GM18870 (cell line): ENCODE data around the gene SERPINB6.
"Not testable (repeated sequence)": the region's sequence is repeated elsewhere in the genome, so short reads cannot be mapped to it uniquely, and the experiment has no call there.

Source experiments
- ATAC-seq: cut with Tn5 transposase; IDR thresholded peaks from one replicate; pipeline ENCODE4 v1.9.1; 2021; ENCODE audit warnings: moderate library complexity; ENCODE audit not compliant: unreplicated experiment

SERPINB6 gene

GRCh38 chr6:2971420-2972218 is at the start of gene SERPINB6:
SERPINB6 (minus strand) TSS chr6:2971567; CDS start chr6:2959332, 12,235 bp downstream.
- no peak for ATAC-seq

- no peak for ATAC-seq
These were observed 48.5 kb upstream of the SERPINB6 start for GRCh38 chr6:3019749-3020320.

DNA sequence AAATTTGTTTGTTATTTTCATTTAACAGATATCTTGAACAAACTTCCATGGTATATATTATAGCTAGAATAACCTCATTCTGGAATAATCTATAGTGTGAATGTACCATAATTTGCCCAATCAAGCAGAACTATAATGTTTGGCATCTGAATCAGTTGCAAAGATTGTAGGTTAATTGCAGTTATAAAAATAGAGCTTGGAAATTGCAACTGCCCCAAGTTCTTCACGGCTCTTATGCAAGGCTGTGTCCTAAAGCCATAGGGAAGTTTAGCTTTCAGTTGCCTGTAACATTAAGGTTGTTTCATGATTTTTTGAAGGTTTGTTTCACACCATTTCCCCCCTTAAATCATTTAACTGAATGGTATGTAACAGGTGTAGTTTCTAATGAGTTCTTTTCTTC is 47.7 kb upstream of the SERPINB6 start:
- ATAC-seq, result no peak

DNA sequence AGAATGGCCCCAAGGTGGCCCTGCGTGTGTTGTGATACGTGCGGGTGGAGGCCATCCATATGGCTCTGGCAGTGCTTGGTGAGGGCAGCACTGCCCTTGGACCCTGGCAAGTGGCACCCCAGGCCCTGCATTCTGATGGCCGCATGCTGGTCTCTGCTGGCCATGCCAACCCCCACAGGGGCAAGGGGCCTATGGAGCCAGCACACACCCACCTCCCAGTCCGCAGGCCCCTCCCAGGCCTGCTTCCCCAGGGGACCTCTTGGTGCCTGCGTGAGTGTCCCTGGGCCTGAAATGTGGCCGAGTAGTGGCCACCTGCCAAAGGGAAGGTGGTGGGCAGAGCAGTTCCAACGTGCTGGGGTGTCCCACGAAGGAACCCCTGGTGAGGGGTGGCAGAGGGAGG is 45.9 kb upstream of the SERPINB6 start:
- ATAC-seq, result no peak

- ATAC-seq, result no peak
These were observed 45.3 kb upstream of the SERPINB6 start for GRCh38 chr6:3016473-3017280.

DNA sequence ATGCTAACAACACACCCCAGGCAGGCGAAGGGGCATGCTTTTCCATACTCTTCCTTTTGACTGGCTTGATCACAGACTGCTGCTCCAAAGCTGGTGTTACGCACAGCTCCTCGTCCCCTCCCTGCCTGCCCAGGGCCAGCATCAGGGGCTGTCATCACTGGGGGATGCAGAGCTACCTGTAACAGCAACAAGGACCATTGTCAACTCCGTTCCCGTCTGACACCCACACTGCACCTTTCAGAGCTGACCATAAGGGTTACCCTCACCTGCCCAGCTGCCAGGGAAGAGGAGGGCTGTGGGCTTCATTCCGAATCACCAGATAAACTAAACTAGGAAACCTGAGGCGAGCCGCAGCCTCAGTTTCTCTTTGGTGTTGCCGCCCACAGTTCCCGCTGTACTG is 43.8 kb upstream of the SERPINB6 start:
- no peak for ATAC-seq

DNA sequence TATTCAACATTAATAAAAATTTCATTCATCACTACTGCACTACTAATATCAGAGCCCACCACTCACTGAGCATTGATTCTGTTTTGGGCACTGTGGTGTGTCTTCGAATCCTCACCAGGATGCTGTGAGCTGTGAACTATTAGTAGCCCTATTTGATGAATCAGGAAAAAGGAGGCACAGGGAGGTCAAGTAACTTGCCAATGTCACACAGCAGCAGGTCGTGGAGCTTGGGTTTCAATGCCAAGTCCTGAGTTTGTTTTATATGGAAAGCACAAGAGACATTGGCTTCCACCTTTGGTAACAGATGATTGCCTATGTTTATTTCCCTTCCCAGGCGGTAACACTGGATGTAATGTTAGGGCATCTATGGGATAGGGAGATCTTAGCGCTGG is 43.3 kb upstream of the SERPINB6 start:
- ATAC-seq, result no peak

DNA sequence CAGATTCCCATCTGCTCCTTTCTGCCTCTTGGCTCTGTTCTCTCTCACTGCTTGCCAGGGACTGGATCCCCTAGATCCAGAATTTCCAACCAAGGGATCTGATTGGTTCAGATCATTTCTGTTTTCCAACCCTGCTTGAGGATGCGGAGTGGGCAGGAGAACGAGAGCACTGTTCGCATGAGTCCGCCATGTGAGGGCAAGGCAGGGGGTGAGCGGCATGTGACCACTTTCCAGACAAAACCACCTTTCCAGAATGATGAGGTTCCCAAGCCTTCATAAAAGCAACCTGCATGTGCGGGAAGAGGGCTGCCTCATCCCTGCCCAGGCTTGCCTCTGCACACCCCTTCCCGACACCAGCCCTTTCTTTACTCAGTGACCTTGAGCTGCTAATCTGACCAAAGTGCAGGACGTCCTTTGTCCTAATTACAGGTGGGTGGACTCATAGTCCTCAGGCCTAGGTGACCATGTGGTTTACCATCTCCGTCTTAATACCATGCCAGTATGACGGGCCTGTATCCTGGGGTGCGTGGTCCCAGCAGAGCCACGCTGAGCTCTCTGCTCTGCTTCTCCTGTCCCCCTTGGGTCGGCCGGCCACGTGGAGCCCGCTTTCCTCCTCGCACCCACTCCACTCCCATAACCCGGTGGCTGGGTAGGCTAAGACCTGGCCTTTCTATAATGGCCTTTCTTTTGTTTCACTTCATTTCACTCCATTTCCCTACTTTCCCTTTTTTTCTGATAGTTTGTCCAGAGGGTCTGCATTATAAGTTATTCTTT is 42.7 kb upstream of the SERPINB6 start:
- no peak for ATAC-seq

GRCh38 chr6:3013486-3013885 is 42.1 kb upstream of the SERPINB6 start:
- no peak for ATAC-seq

GRCh38 chr6:3011592-3011991 is 40.2 kb upstream of the SERPINB6 start:
- ATAC-seq, result no peak

DNA sequence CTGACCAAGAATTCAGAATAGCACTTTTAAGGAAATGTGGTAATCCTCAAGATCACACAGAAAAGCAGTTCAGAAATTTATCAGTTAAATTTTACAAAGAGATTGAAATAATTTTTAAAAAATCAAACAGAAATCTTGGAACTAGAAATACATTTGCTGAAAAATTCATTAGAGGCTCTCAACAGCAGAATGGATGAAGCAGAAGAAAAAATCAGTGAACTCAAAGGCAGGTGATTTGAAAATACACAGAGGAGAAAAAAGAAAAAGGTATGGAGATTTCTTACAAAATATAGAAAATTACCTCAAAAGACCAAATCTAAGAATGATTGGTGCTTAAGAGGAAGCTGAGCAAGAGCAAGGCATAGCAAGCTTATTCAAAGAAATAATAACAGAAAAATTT is 39.8 kb upstream of the SERPINB6 start:
- ATAC-seq, result no peak

- ATAC-seq, result no peak
These were observed 38.6 kb upstream of the SERPINB6 start for GRCh38 chr6:3009930-3010329.

DNA sequence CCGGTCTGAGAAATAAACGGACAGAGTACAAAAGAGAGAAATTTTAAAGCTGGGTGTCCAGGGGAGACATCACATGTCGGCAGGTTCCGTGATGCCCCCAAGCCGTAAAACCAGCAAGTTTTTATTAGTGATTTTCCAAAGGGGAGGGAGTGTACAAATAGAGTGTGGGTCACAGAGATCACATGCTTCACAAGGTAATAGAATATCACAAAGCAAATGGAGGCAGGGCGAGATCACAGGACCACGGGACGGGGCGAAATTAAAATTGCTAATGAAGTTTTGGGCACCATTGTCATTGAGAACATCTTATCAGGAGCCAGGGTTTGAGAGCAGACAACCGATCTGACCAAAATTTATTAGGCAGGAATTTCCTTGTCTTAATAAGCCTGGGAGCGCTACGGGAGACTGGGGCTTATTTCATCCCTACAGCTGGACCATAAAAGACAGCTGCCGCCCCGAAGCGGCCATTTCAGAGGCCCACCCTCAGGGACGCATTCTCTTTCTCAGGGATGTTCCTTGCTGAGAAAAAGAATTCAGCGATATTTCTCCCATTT is 37.4 kb upstream of the SERPINB6 start:
- not testable (repeated sequence) for ATAC-seq

- no peak for ATAC-seq
These were observed 36.2 kb upstream of the SERPINB6 start for GRCh38 chr6:3007571-3007970.

- no peak for ATAC-seq
These were observed 35.1 kb upstream of the SERPINB6 start for GRCh38 chr6:3006476-3006875.

GRCh38 chr6:3005874-3006273 is 34.5 kb upstream of the SERPINB6 start:
- no peak for ATAC-seq

DNA sequence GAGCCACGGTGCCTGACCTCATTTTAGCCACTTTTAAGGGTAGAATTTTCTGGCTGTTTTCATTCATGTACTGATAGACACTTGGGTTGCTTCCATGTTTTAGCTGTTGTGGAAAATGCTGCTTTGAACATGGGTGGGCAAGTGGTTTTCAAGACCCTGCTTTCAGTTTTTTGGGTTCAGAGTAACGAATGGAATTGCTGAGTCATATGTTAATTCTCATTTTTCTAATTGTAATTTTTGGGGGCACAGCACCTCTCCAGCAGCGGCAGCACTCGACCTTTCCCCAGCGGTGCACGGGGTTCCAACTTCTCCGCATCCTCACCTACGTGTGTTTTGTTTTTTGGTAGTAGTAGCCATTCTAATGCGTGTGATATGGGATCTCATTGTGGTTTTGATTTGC is 33.7 kb upstream of the SERPINB6 start:
- no peak for ATAC-seq

- ATAC-seq, result not testable (repeated sequence)
These were observed 31.9 kb upstream of the SERPINB6 start for GRCh38 chr6:3003226-3003625.

GRCh38 chr6:3001773-3002293 is 30.5 kb upstream of the SERPINB6 start:
- ATAC-seq, result no peak

- ATAC-seq, result no peak
These were observed 29.9 kb upstream of the SERPINB6 start for GRCh38 chr6:3001146-3001772.
